Mesothelial cell of epicardium (in vitro differentiated cells): Measurements from ENCODE around the gene FHL5. TPM values are rescaled to one million over a fixed set of nuclear protein-coding genes. Genes with fewer than 3 reads are reported as not detected.

ENCODE experiments used
- DNase-seq, 2 experiments: peaks; one replicate each; pipeline ENCODE4 v3.0.0; 2021; ENCODE audit warnings: low spot score in 2 of 2; ENCODE audit not compliant: unreplicated experiment in 2 of 2
- H3K27ac Mint-ChIP-seq: 2 replicates; pipeline ENCODE4 v1.8.0; 2021; ENCODE audit warnings: mixed read lengths
- H3K27me3 Mint-ChIP-seq: 2 replicates; pipeline ENCODE4 v1.8.0; 2021; ENCODE audit warnings: low read depth, mixed read lengths
- H3K36me3 Mint-ChIP-seq: 2 replicates; pipeline ENCODE4 v1.8.0; 2021; ENCODE audit warnings: mixed read lengths
- H3K4me1 Mint-ChIP-seq: 2 replicates; pipeline ENCODE4 v1.8.0; 2021; ENCODE audit warnings: mixed read lengths
- H3K4me3 Mint-ChIP-seq: 2 replicates; pipeline ENCODE4 v1.8.0; 2021; ENCODE audit warnings: mild to moderate bottlenecking, moderate library complexity, mixed read lengths
- H3K9me3 Mint-ChIP-seq: 2 replicates; pipeline ENCODE4 v1.8.0; 2021; ENCODE audit warnings: mixed read lengths
- CTCF ChIP-seq: fragments of 200-600 bp; sonication (generic); IDR thresholded peaks from one replicate; pipeline ENCODE4 v1.5.0; 2021; ENCODE audit warnings: antibody characterized with exemption; ENCODE audit not compliant: unreplicated experiment
- total RNA-seq: library from RNA; stranded (reverse); gene quantifications from 3 replicates; pipeline ENCODE4 v1.2.1, GENCODE V29; 2021

FHL5 gene
- total RNA-seq, 1 donor from 2014 or later: 4.5 TPM

GRCh38 chr6:96528193-96528592, 34.7 kb upstream of the FHL5 start:
- Mint-ChIP-seq H3K36me3 (peaks cover 54% of the 10 kb centered on the region), H3K4me3 (no peak overlapping the region)

GRCh38 chr6:96532399-96532798, 30.5 kb upstream of the FHL5 start:
- TF ChIP-seq CTCF: no peak
- Mint-ChIP-seq H3K4me1 (peaks cover 2% of the 10 kb centered on the region), H3K4me3 (no peak overlapping the region), H3K27me3 (no peaks in the 10 kb centered on the region), H3K36me3 (peaks cover 49% of the 10 kb centered on the region), H3K27ac (peak overlapping the region; percentile 19), H3K9me3 (peaks cover 11% of the 10 kb centered on the region)
- no peak for DNase-seq

More at GRCh38 chr6:96528193-96528592, 34.7 kb upstream of the FHL5 start:
- Mint-ChIP-seq H3K9me3 (peaks cover 11% of the 10 kb centered on the region), H3K27me3 (no peaks in the 10 kb centered on the region), H3K4me1 (peaks cover 18% of the 10 kb centered on the region), H3K27ac (no peak overlapping the region)
- no peak for TF ChIP-seq CTCF
- no peak for DNase-seq

- Mint-ChIP-seq H3K27me3 (no peaks in the 10 kb centered on the region), H3K9me3 (no peaks in the 10 kb centered on the region), H3K4me1 (peaks cover 2% of the 10 kb centered on the region), H3K27ac (no peak overlapping the region), H3K36me3 (peaks cover 22% of the 10 kb centered on the region), H3K4me3 (no peak overlapping the region)
- no peak for TF ChIP-seq CTCF
- no peak for DNase-seq
Measured at GRCh38 chr6:96537726-96538125, 25.2 kb upstream of the FHL5 start.

GRCh38 chr6:96542702-96543101, 20.2 kb upstream of the FHL5 start:
- no peak for DNase-seq
- Mint-ChIP-seq H3K4me1 (peaks cover 5% of the 10 kb centered on the region), H3K27me3 (no peaks in the 10 kb centered on the region), H3K9me3 (peaks cover 14% of the 10 kb centered on the region), H3K4me3 (no peak overlapping the region), H3K27ac (no peak overlapping the region), H3K36me3 (peaks cover 35% of the 10 kb centered on the region)
- TF ChIP-seq CTCF: no peak

- Mint-ChIP-seq H3K27me3 (no peaks in the 10 kb centered on the region), H3K4me3 (no peak overlapping the region), H3K27ac (no peak overlapping the region), H3K9me3 (peaks cover 14% of the 10 kb centered on the region), H3K36me3 (peaks cover 46% of the 10 kb centered on the region), H3K4me1 (peaks cover 5% of the 10 kb centered on the region)
- no peak for TF ChIP-seq CTCF
- DNase-seq: no peak
Measured at GRCh38 chr6:96545882-96546281, 17.0 kb upstream of the FHL5 start.

GRCh38 chr6:96547654-96548053, 15.3 kb upstream of the FHL5 start:
- no peak for DNase-seq
- H3K4me3 Mint-ChIP-seq: no peak overlapping the region
- H3K27me3 Mint-ChIP-seq: no peaks in the 10 kb centered on the region
- peaks cover 57% of the 10 kb centered on the region for H3K36me3 Mint-ChIP-seq
- H3K9me3 Mint-ChIP-seq: peaks cover 14% of the 10 kb centered on the region
- H3K27ac Mint-ChIP-seq: no peak overlapping the region
- no peak for TF ChIP-seq CTCF
- peaks cover 3% of the 10 kb centered on the region for H3K4me1 Mint-ChIP-seq
